CD4-positive, alpha-beta T cell treated with Interleukin-6 at 100 ng/mL for 8 hours (primary cell): ENCODE results near the gene WDR55.
"Not testable (repeated sequence)": the region's sequence is repeated elsewhere in the genome, so short reads cannot be mapped to it uniquely, and the experiment has no call there.

Experiments
- DNase-seq: peaks from one replicate; pipeline ENCODE4 v3.0.0-alpha.2; 2020; ENCODE audit warnings: mixed read lengths, low spot score

WDR55 gene, protein sequence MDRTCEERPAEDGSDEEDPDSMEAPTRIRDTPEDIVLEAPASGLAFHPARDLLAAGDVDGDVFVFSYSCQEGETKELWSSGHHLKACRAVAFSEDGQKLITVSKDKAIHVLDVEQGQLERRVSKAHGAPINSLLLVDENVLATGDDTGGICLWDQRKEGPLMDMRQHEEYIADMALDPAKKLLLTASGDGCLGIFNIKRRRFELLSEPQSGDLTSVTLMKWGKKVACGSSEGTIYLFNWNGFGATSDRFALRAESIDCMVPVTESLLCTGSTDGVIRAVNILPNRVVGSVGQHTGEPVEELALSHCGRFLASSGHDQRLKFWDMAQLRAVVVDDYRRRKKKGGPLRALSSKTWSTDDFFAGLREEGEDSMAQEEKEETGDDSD

DNA sequence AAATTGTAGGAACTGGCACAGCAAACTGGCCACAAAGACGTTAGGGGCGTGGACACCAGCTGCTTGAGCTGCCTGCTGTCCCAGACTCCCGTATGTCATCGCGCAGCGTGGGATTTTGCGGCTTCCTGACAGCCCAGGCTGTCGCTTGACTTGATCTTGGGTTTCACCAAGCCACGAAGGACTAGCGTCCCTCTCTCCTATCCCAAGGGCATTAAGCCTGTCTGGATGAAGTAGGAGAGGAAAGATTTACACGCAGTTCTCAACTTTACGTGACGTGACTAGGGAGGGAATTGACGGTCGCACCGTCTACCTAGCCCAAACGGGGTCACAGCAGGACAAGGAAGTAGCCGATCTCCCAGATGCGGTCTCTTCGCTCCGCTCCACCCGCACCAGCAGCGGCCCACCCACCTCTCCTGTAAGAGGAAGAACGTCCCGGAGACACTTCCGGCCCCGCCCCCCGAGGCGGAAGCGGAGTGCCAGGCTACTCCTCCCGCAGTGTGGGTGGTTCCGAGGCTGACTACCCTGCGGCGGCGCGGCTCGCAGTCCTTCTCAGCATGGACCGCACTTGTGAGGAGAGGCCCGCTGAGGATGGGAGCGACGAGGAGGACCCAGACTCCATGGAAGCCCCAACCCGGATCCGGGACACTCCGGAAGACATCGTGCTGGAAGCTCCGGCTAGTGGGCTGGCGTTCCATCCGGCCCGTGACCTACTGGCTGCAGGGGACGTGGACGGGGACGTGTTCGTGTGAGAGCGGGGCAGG lies at the start of gene WDR55:
Gene WDR55 (plus strand): TSS at position 546 of the 761 bp plus-strand sequence. CDS start 9 bp downstream, at position 555.
- DNase-seq: peak; percentile 93

DNA sequence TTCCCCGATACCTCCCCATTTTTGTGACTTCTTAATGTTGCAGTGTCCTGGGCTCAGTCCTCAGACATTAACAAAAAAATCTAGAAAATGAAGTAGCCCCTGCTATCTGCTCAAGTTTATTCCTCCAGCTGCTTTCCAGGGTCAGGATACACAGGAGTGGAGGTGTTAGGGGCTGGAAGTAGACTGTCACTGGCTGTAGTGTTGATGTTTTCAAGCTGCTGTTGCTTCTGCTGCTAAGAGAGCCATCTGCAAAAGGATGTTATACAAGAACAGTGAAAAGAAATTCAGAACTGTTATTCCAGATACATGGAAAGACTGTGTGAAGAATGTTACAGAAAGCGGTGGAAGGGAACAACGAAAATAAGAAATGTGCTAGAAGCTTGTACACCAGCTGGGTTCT lies 42.4 kb upstream of the WDR55 start:
- no peak for DNase-seq

DNA sequence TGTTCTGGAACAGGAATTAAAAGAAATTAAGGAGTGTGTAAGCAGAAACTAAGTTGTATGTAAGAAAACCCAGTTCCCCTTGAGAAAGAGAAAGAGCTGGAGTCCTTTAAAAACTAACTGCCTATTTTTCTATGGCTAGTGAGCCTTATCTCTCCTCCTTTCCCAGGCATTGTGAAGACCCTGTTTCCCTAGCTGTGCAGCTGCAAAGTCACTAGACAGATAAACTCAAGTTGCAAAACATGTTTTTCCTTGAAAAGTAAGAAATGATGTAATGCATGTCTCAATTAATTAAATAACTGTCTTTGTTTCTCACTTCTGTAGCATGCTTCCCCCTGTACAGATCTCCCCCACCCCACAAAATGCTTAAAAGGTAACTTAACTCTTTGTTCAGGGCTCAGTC lies 41.6 kb upstream of the WDR55 start:
- DNase-seq: not testable (repeated sequence)

DNA sequence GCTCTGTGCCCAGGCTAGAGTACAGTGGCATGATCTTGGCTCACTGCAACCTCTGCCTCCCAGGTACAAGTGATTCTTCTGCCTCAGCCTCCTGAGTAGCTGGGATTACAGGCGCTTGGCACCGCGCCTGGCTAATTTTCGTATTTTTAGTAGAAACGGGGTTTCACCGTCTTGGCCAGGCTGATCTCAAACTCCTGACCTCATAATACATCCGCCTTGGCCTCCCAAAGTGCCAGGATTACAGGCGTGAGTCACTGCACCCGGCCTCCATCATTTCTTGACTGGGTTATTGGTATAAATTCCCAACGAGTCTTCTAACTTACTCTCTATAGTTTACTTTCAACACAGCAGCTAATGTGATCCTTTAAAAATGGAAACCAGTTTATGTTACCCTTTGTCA lies 39.8 kb upstream of the WDR55 start:
- not testable (repeated sequence) for DNase-seq

DNA sequence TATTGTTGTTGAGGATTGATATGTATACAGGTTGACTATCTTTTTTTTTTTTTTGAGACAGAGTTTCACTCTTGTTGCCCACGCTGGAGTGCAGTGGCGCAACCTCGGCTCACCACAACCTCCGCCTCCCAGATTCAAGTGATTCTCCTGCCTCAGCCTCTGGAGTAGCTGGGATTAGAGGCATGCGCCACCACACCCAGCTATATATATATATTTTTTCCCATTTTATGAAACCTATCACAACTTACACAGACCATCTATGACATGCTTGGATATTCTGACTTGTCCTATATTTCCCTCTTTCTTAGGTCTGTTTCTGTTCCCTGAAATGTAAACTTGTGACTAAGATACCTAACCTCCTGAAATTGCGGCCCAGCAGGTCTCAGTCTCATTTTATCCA lies 36.7 kb upstream of the WDR55 start:
- DNase-seq: no peak

DNA sequence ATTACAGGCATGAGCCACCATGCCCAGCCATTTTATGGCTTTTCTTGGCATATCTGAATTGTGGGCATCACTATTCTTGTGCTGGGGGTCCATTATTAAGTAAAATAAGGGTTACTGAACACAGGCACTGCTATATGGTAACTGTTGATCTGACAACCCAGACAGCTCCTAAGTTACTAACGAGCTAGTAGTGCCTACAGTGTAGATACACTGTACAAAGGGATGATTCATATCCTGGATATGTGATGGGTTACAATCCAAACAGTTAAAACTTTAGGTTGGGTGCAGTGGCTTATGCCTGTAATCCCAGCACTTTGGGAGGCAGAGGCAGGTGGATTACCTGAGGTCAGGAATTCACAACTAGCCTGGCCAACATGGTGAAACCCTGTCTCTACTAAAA lies 36.0 kb upstream of the WDR55 start:
- DNase-seq: no peak

DNA sequence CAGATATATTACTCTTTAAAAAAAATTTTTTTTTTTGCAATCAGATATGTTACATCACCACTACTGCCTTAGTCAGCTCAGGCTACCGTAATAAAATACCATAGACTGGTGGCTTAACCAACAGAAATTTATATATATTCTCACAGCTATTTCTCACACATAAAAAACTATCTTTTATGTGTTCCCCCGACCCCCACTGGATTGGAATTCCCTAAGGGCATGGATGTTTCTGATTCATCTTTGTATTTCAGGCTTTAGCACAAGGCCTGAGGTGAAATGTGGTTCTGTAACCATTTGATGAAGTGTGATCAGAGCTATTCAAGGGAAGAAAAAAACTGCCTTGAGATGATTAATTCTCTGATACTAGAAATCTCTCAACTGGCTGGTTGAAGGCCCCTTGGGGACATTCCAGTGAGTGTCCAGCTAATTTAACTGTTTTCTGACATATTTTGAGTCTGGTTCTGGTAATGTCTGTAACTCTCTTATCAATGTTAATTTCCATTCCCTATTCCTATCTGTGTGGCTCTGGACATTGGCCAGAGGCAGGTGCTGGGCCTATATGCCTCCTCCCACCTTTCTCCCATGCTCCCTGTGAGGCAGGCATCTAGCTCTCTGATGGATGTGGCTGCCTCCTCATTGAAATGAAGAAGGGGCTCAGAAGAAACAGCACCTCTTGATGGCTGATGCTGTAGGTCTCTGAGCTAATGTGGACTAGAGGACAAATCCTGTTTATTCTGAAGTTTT lies 34.2 kb upstream of the WDR55 start:
- DNase-seq: no peak

DNA sequence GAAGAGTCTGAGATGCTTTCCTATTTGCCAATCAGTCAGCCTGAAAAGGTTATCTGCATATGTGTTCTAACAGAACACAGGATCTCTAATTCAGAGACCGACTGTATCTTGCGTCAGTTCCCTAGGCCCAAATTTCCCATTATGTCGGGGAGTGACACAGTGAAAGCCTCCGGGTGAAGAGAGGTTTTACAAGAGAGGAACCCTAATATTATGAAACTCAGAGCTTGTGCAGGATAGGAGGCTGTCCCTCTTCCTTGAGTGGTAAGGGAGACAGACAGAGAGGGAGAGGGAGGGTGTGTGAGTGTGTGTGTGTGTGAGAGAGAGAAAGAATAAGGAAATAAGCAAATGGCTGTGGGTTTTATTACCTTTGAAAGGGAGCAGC lies 33.7 kb upstream of the WDR55 start:
- DNase-seq: no peak

DNA sequence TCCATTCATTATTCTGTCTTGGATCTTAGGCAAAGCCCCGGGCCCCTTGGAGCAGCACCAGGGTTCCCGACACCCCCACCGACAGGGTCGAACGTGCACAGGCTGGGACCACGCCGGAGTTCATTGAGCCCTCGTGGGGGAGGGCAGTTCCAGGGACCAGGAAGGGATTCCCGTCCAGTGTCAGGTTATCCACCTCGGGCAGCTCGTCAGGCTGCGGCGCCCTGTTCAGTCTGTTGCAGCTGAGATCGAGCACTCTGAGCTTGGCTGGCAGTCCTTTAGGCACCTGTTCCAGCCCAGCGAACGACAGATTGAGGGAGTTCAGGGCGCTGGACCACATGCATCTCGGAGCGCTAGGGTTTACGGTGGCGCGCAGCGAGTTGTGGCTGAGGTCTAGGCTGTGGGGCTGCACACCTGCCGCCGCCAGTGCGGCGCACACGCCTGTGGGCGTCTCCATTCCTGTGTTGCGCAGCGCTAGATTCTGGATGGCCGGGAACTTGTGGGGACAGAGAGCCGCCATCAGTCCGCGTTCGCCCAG lies 32.8 kb upstream of the WDR55 start:
- DNase-seq: peak; percentile 24

DNA sequence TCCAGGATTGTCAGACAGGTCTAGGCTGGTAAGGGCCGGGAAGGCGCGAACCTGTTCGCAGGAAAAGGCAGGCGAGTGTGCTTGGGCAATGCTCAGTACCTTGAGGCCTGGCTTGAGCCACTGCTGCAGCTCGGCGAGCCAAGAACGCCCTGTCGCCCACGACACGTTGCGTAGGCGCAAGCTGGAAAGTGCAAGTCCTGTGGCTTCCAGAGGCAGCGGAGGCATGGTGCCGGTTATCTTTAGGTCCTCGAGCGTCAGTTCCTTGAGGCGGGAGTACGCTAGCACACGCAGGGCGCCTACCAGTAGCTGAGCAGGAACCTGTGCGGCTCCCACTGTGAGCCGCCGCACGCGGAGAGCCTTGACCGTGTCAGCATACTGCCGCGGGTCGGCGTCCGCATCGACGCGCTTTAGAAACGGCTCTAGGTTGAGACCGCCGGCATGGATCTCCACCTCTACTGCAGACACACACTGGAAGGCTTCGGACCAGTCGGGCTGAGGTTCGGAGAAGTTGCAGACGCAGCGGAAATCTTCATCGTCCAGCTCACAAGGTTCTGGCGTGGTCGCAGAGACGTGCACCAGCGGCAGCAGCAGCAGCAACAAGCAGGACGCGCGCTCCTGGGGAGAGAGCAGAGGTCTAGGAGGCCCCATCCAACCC lies 32.2 kb upstream of the WDR55 start:
- peak; percentile 40 for DNase-seq

DNA sequence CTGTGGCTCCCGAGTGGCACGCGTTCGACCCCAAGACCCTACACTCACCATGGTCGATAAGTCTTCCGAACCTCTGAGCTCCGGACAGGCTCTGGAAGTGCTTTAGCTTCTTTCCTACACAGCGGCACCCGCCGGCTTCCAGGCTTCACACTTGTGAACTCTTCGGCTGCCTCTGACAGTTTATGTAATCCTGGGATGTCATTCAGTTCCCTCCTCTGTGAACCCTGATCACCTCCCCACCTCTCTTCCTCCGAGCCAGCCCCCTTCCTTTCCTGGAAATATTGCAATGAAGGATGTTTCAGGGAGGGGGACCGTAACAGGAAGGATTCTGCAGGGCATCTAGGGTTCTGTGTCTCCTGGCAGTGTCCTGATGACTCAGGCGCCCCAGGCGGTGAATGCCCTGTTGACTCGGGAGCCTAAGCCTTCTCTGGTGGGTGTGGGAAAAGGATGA lies 31.7 kb upstream of the WDR55 start, which contains the start of gene CD14:
Gene CD14 (minus strand): TSS at position 155 of the 451 bp plus-strand sequence. CDS start 104 bp downstream, at position 51.
- no peak for DNase-seq

DNA sequence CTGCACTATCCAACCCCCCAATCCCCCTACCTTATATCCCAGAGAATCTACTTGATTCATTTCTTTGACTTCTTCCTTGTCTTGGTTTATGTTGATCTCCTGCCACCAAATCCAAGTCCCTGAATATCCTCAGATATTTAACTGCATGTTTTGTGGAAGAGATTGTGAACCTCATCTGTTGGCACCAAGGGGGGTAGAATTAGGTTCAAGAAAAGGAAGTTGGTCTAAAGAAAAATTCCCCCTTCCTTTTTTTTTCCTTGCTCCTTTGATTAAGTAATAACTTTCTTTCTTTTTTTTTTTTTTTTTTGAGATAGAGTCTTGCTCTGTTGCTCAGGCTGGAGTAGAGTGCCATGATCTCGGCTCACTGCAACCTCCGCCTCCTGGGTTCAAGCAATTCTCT lies 31.2 kb upstream of the WDR55 start:
- no peak for DNase-seq

DNA sequence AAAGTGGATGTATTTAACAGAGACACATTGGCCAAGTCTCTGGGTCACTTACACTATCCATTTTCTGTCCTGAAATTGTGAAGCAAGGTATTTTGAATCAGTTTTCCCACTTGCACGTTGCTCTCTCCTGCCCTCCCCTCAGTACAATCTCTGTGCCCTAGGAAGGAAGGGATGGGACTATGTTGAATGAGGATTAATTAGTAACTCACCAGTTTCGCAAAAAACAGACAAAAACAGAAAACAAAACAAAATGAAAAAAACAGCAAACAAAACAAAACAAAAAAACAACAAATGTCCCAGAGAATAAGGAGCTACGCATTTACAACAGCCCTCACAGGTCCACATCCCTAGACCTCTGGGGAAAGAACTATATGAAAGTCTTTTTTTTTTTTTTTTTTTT lies 30.6 kb upstream of the WDR55 start:
- no peak for DNase-seq

DNA sequence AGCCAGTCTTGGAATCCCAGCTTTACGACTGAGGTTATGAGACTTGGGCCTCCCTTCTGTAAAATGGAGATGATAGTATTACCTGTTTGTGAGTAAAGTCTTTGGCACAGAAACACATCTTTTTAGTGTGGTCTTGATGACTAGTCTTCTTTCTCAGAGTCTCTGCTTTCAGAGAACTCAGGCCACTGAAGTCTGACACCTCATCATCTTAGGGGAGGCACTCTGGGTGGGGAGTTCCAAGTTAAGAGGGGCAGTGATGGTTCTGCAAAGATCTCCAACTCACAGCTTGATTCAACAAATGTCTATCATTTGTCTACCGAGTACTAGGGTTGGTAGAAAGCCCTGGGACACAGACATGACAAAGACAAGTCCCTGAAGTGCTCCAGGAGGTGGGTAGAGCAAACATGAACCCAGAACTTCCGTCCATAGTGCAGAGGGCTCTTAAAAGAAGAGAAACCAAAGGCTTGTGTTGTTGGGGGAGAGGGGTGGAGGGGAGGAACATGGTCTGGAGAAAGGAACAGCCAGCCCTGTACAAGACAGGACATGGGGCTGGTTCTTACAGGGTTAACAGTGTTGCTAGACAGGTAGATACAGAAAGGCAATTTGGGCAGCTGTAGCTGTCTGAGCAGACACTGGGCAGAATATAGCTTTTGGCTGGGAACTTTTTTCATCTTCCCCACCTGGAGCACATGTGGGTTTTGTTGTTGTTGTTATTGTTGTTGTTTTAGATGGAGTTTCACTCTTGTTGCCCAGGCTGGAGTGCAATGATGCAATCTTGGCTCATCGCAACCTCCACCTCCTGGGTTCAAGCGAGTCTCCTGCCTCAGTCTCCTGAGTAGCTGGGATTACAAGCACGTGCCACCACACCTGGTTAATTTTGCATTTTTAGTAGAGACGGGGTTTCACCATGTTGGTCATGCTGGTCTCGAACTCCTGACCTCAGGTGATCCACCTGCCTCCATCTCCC lies 29.1 kb upstream of the WDR55 start:
- no peak for DNase-seq

DNA sequence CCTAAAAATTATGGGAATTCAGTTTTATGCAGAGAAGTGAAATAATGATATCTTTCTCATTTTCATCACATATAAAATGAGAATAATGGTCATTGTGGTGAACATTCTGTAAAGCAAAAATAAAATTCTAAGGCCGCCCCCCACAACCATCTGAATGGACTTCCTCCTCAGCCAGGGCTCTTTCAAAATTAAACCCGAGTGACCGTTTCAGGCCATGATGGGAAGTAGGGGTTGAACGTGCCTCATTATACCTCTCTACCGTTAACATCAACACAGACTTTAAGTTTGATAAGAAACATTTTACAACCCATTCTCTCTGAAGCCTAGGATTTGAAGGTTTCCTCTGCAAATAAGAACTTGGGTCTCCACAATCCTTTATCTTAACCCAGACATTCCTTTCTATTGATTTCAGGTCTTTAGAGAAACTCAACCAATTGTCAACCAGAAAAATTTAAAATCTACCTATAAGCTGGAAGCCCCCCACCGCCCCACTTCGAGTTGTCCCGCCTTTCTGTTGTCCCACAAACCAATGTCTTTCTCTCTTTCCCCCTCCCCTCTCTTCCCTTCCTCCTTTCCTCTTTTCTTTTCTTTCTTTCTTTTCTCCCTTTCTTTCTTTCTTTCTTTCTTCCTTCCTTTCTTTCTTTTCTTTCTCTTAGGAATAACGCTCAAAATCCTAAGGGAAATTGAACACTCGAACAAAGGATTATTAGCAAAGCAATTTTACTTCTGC lies 27.2 kb upstream of the WDR55 start:
- DNase-seq: no peak

DNA sequence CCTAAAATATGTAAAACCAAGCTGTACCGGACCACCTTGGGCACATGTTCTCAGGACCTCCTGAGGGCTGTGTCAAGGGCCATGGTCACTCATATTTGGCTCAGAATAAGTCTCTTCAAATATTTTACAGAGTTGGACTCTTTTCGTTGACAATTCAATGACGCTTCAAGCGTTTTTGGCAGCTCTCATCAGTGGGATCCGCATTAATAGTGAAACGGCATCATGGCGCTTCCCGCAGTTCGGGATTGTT lies 25.9 kb upstream of the WDR55 start:
- not testable (repeated sequence) for DNase-seq

DNA sequence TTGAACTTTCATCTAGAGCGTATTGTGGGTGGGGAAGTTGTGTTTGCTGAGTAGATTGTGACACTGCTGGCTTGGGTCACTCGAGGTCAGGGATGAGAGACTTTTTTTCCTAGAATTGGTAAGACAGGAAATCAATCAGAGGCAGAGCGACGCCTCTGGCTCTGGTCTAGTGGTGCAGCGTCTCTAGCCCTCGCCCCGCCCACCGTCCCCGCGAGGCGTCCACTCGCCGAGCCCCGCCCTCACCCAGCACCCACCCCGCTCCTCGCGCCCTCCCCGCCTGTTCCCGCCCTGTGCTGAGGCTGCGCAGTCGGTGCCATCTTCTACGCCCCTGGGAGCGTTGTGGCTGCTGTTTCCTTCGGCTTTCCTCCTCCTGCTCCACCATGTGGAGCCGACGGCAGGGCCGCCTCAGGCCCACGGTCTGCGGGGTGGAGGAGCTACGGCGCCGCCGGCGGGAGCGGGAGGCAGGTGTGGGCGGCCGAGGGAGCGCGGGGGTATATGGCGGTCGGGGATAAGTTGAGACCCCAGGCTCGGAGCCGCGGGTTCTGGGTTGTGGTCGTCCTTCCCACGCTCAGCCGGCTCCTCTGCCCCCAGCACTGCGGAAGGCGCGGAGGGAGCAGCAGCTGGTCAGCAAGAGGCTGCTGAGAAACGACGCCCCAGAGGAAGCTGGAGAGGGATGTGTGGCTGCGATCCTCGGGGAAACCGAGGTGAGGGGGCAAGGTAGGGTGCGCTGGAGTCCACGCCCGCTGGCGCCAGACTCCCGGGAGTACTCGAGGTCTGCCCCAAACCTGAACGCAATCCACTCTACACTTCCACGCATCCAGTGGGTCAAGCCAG lies 25.3 kb upstream of the WDR55 start, which contains the start of gene TMCO6:
Gene TMCO6 (plus strand): TSS at position 304 of the 834 bp plus-strand sequence. CDS start 77 bp downstream, at position 381.
- peak; percentile 96 for DNase-seq

DNA sequence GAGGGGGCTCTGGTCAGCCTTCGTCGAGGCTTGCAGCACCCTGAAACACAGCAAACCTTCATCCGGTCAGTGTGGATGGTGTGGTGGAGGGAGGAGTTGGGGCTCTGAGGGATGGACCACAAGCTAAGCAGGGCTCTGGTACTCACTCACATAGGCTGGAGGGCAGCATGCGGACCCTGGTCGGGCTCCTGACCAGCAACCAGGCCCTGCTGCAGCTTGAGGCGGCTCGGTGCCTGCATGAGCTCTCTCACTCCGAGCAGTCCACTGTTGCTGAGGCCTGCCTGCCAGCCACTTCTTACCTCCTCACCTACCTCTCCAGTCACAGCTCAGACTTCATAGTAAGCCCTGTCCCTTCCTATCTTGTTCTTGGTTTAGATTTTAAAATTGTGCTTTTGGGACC lies 23.0 kb upstream of the WDR55 start:
- no peak for DNase-seq

DNA sequence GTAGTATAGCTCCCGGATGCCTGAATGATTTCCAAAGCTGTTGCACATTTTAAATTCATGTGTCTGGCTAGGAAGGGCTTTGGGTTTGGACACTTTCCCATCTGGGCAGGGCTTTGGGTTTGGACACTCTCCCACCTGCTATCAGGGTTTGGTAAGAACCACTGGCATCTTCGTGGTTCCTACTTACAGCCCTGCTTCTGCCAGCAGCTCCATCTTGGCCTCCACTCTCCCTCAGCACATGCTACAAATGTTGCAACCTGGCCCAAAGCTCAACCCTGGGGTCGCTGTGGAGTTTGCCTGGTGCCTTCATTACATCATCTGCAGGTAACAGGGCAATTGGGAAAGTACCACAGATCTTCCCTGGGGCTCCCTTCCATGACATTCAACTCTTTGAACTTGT lies 22.0 kb upstream of the WDR55 start:
- DNase-seq: no peak
